Measurements from ENCODE around the gene SLC27A2.

DNA sequence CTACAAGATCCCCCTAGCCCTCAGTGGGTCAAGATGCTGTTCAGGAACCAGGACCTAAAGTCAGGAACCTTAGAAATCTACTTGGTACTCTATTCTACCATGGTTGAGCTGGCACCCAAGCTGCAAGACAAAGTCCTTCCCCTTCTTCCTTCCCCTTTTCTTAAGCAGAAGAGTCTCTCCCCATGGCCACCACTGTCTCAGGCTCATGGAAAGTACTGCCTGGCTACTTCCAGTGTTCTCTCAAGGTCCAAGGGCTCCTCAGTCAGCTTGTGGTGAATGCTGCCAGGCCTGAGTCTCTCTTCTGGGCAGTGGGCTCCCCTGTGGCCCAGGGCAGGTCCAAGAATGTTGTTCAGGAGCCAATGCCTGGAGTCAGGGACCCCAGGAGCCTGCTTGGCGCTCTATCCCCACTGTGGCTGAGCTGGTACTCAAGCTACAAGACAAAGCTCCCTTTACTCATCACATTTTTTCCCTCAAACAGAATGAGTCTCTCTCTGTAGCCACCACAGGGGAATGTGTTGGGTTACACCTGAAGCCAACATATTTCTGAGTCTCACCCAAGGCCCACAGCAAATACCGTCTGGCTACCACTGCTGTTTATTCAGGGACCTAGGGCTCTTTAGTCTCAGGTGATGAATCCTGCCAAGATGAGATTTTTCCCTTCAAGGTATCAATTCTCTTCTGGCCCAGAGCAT is 18.1 kb upstream of the SLC27A2 start:
- TF ChIP-seq EZH2 (IDR thresholded peaks at IDR 0.05; ENCODE audit: insufficient read depth, poor library complexity, severe bottlenecking) (no peak), EZH2phosphoT487 (IDR thresholded peaks at IDR 0.05; ENCODE audit: insufficient read depth, low read depth) (no peak)
